OCI-M1 (cell line): ENCODE results near the gene FAM240A.
"Not testable (repeated sequence)": the region's sequence is repeated elsewhere in the genome, so short reads cannot be mapped to it uniquely, and the experiment has no call there.

ENCODE experiments used
- DNase-seq: peaks from one replicate; lab custom pipeline; 2025; lab: John Stamatoyannopoulos, UW

The FAM240A gene

DNA sequence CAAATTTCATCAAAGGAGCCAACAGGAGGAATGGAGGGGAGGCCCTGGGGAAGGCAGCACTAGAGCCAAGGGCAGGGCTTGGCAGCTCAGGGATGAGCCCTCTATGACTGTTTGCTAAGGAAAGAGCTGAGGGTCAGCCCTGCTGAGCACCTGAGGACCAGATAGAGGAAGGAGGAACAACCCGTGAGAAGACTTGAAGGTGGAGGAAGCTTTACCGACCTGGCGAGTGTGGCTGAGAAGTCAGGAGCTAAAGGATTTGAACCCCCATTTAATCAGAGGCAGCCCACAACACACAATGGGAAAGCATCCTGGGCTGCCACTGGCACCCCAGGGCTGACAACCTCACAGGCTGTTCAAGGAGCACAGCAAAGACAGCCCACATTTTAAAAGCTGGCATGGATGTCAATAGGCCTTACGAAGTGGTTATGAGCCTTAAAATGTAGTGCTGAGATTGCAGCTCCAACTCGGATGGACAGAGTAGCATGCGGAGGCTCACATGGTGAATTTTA lies 25.5 kb upstream of the FAM240A start:
- DNase-seq = no peak

DNA sequence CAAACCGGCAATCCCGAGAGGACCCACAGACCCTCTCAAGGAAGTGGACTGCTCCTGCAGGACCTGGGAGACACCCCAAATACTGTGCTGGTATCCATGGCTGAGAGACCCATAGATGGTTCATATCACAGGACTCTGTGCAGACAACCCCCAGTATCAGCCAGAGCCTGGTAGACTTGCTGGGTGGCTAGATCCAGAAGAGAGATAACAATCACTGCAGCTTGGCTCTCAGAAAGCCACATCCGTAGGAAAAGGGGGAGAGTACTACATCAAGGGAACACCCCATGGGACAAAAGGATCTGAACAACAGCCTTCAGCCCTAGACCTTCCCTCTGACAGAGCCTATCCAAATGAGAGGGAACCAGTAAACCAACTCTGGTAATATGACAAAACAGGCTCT lies 25.1 kb upstream of the FAM240A start:
- not testable (repeated sequence) for DNase-seq

- no peak for DNase-seq
Measured at GRCh38 chr3:46593274-46593862, 19.0 kb upstream of the FAM240A start.

DNA sequence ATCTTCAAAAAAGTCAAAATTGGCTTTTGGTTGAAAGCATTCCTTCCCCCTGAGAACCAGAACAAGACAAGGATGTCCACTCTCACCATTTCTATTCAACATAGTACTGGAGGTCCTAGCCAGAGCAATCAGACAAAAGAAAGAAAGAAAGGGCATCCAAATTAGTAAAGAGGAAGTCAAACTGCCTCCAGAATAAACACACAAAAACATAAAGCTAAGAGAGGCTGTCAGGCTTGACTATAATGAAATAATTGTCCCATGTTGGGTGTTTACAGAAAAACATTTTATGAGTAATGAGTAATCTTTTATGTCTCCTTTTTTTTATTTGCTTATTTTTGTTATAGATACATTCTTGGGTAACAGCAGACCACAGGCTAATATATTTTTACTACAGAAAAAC lies 18.3 kb upstream of the FAM240A start:
- no peak for DNase-seq

GRCh38 chr3:46594723-46595122 lies 17.6 kb upstream of the FAM240A start:
- DNase-seq = no peak

- no peak for DNase-seq
Measured at GRCh38 chr3:46595819-46596314, 16.5 kb upstream of the FAM240A start.

- no peak for DNase-seq
Measured at GRCh38 chr3:46599590-46599989, 12.7 kb upstream of the FAM240A start.

DNA sequence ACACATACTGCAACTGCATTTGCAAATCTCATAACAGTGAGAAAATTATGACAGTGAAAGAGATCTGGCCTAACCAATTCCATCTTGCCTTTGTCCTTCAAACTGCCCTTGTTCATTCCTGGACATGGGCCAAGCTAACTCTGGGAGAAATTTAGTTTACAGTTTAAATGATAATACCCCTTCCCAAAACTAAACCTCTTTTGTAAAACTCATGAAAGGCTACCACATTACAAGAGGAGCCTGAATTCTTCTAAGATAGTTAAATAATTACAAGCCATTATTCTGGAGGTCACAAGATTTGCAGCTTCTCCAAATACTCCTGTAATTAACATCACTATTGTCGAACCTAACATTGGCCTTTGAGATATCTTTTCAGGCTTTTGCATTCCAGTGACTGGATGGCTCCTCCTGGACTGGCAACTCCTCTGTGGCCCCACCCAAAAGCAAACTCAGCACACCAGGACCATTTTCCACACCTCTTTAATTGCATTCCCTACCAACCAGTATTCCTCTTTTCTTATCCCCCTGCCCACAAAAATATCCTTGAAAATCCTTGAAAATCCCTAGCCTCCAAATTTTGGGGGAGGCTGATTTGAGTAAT lies 8.8 kb upstream of the FAM240A start:
- DNase-seq = no peak

DNA sequence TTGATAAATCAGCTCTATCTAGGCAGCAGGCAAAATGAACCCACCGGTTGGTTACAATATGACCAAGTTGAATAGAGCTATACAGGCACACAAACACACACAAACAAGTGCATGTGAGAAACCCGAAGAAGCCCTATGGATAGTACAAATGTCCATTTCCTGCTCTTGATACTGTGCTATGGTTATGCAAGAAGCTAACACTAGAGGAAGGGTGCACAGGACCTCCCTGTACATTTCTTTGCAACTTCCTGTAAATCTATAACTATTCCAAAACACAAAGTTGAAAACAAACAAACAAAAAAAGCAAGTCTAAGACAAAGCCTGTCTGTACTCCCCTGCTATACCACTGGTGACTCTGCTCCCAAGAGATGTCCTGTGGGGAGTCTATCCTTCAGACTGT lies 8.2 kb upstream of the FAM240A start:
- DNase-seq = no peak

DNA sequence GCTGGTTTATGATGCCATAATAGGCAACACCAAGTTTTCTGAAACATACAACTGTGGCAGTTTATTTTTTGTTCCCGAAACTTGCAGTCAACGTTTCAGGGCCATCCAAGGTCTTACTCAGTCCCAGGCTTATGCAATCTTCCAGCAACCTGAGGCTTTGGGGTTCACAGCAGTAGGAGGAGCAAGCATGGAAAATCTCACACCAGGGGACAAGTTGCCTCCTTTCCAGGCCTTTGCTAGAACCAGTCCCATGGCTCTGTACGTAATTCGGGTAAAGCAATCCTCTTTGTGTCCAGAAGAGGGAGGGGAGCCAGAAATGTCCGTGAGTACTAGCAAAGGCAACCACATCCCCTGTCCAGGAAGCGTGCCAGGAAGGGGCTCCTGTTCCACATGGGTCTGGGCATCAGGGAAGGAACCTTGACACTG lies 4.7 kb upstream of the FAM240A start:
- DNase-seq = peak; percentile 38

GRCh38 chr3:46609212-46609721 lies 3.1 kb upstream of the FAM240A start:
- no peak for DNase-seq

- DNase-seq = no peak
Measured at GRCh38 chr3:46609944-46610722, 2.2 kb upstream of the FAM240A start.

GRCh38 chr3:46613313-46614005 lies 1.1 kb downstream of the FAM240A start:
- no peak for DNase-seq

GRCh38 chr3:46614431-46614830 lies 2.1 kb downstream of the FAM240A start:
- no peak for DNase-seq

- no peak for DNase-seq
Measured at GRCh38 chr3:46615050-46615775, 2.9 kb downstream of the FAM240A start.

GRCh38 chr3:46615976-46616375 lies 3.7 kb downstream of the FAM240A start:
- DNase-seq = no peak

GRCh38 chr3:46617941-46618340 lies 5.6 kb downstream of the FAM240A start:
- no peak for DNase-seq

DNA sequence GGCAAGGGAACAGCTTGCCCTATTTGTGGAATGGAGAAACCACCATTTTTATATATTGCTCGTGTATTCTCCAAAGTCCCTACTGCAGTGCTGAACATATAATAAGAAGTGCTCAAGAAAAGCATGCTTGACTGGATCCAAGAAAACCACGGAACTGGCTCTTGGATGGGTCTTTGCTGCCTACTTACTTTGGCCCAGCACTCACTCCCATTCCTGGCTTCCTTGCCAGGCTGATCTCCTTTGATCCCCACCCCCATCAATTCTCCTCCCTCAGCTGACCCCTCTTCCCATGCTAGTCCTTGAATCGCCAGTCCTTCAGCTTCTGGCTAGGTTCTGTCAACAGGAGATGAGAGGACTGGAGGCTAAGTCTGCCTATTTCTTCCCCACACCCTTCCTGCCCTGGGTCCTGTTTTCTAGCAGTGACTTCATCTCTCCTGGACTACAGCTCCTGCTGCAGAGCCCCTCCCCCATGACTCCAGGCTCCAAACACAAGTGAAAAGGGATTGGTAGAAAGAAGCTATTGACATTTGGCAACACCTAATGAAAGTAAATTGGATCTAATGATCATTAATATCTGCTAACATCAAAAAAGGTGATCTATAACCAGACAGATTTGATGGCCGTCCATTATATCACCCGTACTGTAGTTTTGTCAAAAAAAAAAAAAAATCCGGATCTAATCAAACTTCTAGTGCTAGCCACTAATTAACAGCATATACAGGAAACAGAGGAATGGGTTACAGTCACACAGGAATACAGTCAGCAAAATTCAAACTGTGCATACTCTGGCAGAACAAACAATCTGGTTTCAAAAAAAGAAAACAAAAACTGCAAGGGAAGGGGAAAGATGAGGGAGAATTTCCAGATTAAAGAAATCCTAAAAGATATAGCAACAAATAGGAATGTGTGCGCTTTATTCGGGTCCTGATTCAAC lies 7.8 kb downstream of the FAM240A start:
- peak; percentile 20 for DNase-seq

- DNase-seq = no peak
Measured at GRCh38 chr3:46624533-46624932, 12.2 kb downstream of the FAM240A start.

- DNase-seq = no peak
Measured at GRCh38 chr3:46624975-46625490, 12.7 kb downstream of the FAM240A start.
